Caco-2 (cell line): ENCODE results near the gene ATXN1. TPM values are rescaled to one million over a fixed set of nuclear protein-coding genes. Genes with fewer than 3 reads are reported as not detected.

Experiments used
- BruUV-seq: library from RNA; stranded (reverse); fragments of 400-500 nt; replicated peaks from 2 replicates; lab custom pipeline; 2021; lab: Mats Ljungman, UMichigan
- CTCF ChIA-PET: fragments of 300-600 bp; sonication (Branson Sonifier 250); formaldehyde crosslinking; loops from one replicate; lab custom pipeline; 2022; ENCODE audit warnings: antibody characterized with exemption; lab: Charles Lee
- POLR2A ChIA-PET: fragments of 300-600 bp; sonication (Branson Sonifier 250); formaldehyde crosslinking; loops from one replicate; lab custom pipeline; 2022; ENCODE audit warnings: antibody characterized with exemption; lab: Charles Lee
- DNase-seq, 2 experiments: peaks; one replicate each; pipeline versions ENCODE4 v3.0.0 to v3.0.0-alpha.2; 2020 to 2022
- H3K27me3 ChIP-seq: replicated peaks from 2 replicates; pipeline ENCODE4 v1.6.0; 2011; ENCODE audit warnings: low read length; ENCODE audit not compliant: control insufficient read depth, insufficient read depth
- H3K36me3 ChIP-seq: 2 replicates; pipeline ENCODE4 v1.5.1; 2011; ENCODE audit warnings: low read length; ENCODE audit not compliant: control insufficient read depth, insufficient read depth
- H3K4me1 ChIP-seq: fragments of 250-450 bp; sonication (Bioruptor Pico); 2 replicates; pipeline ENCODE4 v1.5.1; 2020; ENCODE audit warnings: mild to moderate bottlenecking
- H3K4me3 ChIP-seq: 2 replicates; pipeline ENCODE4 v1.5.1; 2011; ENCODE audit warnings: low read depth, mild to moderate bottlenecking, control low read depth, low read length
- H3K9me3 ChIP-seq: fragments of 250-450 bp; sonication (Bioruptor Pico); 2 replicates; pipeline ENCODE4 v1.5.1; 2020; ENCODE audit warnings: mild to moderate bottlenecking, moderate library complexity
- H3K27ac Mint-ChIP-seq: one replicate; pipeline ENCODE4 v1.8.0; 2022; ENCODE audit warnings: mixed read lengths; ENCODE audit not compliant: unreplicated experiment
- H3K27me3 Mint-ChIP-seq: one replicate; pipeline ENCODE4 v1.8.0; 2022; ENCODE audit warnings: mixed read lengths; ENCODE audit not compliant: insufficient read depth, unreplicated experiment
- H3K36me3 Mint-ChIP-seq: one replicate; pipeline ENCODE4 v1.8.0; 2022; ENCODE audit warnings: mild to moderate bottlenecking, mixed read lengths; ENCODE audit not compliant: insufficient read depth, unreplicated experiment
- H3K4me1 Mint-ChIP-seq: one replicate; pipeline ENCODE4 v1.8.0; 2022; ENCODE audit warnings: low read depth, mixed read lengths; ENCODE audit not compliant: unreplicated experiment
- H3K4me3 Mint-ChIP-seq: one replicate; pipeline ENCODE4 v1.8.0; 2022; ENCODE audit warnings: mild to moderate bottlenecking, moderate library complexity, mixed read lengths; ENCODE audit not compliant: unreplicated experiment
- H3K9me3 Mint-ChIP-seq: one replicate; pipeline ENCODE4 v1.8.0; 2022; ENCODE audit warnings: mixed read lengths; ENCODE audit not compliant: unreplicated experiment
- intact Hi-C: fragments of 100-400 bp; cut with micrococcal nuclease; formaldehyde crosslinking; loops from one replicate; pipeline ENCODE4 v1.10.0; 2022; ENCODE audit not compliant: unreplicated experiment
- total RNA-seq: library from RNA; stranded (reverse); gene quantifications from 2 replicates; pipeline ENCODE4 v1.2.3, GENCODE V29; 2022
- TF ChIP-seq, protein P1 (sequence below), 2 experiments: fragments of 200-600 bp in 1 of 2; IDR thresholded peaks; 1 replicate in 1 of 2; 2 replicates in 1 of 2; pipeline versions ENCODE4 v1.5.1 to v1.8.0; 2011 to 2022; ENCODE audit warnings: antibody characterized with exemption in 1 of 2, control low read depth in 1 of 2, inconsistent platforms in 1 of 2, low read depth in 1 of 2, low read length in 1 of 2, mild to moderate bottlenecking in 1 of 2, moderate library complexity in 1 of 2; ENCODE audit not compliant: insufficient read depth in 1 of 2, severe bottlenecking in 1 of 2, unreplicated experiment in 1 of 2

The ATXN1 gene
- total RNA-seq, 1 experiment from 2014 or later: 14.2 TPM

DNA sequence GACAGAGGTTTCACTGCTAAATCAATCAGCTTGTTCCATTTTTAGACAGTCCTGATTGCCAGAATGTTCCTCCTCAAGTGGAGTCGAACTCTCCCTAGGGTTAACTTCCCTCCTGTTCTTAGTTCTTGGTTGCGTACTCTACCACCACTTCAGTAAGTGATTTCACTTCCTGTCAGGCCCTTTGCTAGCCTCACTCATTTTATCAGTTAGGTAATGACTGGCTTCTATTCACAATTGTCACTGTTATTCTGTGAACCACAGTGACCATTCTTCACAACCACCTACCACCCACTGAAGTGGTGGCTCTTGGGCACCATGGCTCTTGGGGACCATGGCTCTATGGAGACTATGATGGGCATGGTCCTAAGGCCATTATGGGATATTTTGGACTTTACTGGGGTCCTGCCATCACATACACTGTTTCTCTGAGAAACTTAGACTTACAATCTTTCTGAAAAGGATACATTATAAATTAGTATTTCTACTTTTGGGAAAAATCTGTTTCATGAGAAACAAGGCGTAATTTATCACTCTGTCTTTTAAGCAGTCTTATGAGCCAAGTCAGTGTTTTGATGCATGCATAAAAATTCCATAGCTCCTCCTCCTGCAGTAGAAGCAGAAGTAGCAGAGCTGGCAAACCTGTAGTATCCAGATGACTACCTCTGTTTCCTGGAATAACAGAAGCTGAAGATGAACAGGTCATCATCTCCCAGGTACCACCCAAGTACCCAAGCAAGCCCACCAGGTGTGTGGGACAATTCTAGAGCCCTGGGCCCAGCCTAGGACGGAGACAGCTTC lies 66.3 kb downstream of the ATXN1 start:
- no peak overlapping the region for H3K4me3 Mint-ChIP-seq
- H3K9me3 ChIP-seq: no peaks in the 10 kb centered on the region
- no peaks in the 10 kb centered on the region for H3K27me3 Mint-ChIP-seq
- H3K27ac Mint-ChIP-seq: no peak overlapping the region
- intact Hi-C loops: no loop called here
- no peaks in the 10 kb centered on the region for H3K36me3 Mint-ChIP-seq
- BruUV-seq: no TSS peak
- DNase-seq: no peak
- TF ChIP-seq, protein P1, sequence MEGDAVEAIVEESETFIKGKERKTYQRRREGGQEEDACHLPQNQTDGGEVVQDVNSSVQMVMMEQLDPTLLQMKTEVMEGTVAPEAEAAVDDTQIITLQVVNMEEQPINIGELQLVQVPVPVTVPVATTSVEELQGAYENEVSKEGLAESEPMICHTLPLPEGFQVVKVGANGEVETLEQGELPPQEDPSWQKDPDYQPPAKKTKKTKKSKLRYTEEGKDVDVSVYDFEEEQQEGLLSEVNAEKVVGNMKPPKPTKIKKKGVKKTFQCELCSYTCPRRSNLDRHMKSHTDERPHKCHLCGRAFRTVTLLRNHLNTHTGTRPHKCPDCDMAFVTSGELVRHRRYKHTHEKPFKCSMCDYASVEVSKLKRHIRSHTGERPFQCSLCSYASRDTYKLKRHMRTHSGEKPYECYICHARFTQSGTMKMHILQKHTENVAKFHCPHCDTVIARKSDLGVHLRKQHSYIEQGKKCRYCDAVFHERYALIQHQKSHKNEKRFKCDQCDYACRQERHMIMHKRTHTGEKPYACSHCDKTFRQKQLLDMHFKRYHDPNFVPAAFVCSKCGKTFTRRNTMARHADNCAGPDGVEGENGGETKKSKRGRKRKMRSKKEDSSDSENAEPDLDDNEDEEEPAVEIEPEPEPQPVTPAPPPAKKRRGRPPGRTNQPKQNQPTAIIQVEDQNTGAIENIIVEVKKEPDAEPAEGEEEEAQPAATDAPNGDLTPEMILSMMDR (IDR thresholded peaks at IDR 0.05; ENCODE audit: insufficient read depth in 1 of 2, low read depth in 1 of 2, low read length in 1 of 2, severe bottlenecking in 1 of 2, unreplicated experiment in 1 of 2): no peak
- H3K27me3 ChIP-seq: no peaks in the 10 kb centered on the region
- ChIA-PET CTCF (no interaction called here), POLR2A (interaction anchor here (0.5 kb wide), 1 partner anchor 64 kb away, joined by 7 read pairs; no protein-coding TSS in a partner anchor)
- H3K4me1 Mint-ChIP-seq: peaks cover 30% of the 10 kb centered on the region
- no peaks in the 10 kb centered on the region for H3K36me3 ChIP-seq
- no peak overlapping the region for H3K4me3 ChIP-seq
- no peaks in the 10 kb centered on the region for H3K9me3 Mint-ChIP-seq
- peaks cover 22% of the 10 kb centered on the region for H3K4me1 ChIP-seq

DNA sequence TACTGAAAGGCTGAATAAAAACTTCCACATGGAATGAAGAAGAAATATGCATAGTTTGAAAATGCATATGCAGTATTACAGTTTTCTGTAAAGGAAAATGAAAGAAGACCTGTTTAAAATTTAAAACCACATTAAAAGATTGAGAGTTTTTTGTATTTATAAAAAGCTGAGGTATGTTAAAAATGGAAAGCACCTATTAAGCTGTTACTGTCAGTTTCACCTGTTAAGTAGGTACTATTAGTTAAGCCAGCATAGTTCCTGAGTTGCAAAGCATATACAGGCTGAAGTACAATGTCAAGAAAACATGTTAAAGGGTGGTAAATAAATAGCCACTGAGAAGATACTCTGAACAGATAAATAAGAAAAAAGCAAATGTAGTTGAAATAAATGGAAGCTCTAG lies 69.9 kb downstream of the ATXN1 start:
- no peaks in the 10 kb centered on the region for H3K9me3 ChIP-seq
- H3K4me1 Mint-ChIP-seq: peaks cover 24% of the 10 kb centered on the region
- H3K27me3 ChIP-seq: no peaks in the 10 kb centered on the region
- no peaks in the 10 kb centered on the region for H3K9me3 Mint-ChIP-seq
- BruUV-seq: no TSS peak
- H3K27ac Mint-ChIP-seq: peak overlapping the region; percentile 83
- TF ChIP-seq, protein P1 (IDR thresholded peaks at IDR 0.05; ENCODE audit: insufficient read depth in 1 of 2, low read depth in 1 of 2, low read length in 1 of 2, severe bottlenecking in 1 of 2, unreplicated experiment in 1 of 2): no peak
- no peaks in the 10 kb centered on the region for H3K36me3 Mint-ChIP-seq
- H3K27me3 Mint-ChIP-seq: no peaks in the 10 kb centered on the region
- ChIA-PET POLR2A (interaction anchor here (0.7 kb wide), 1 partner anchor 71 kb away, joined by 5 read pairs; no protein-coding TSS in a partner anchor), CTCF (interaction anchor here (1.8 kb wide), 1 partner anchor 70 kb away, joined by 7 read pairs; the partner anchor contains the start of gene ATXN1)
- intact Hi-C loops: no loop called here
- H3K36me3 ChIP-seq: no peaks in the 10 kb centered on the region
- DNase-seq: no peak
- peak overlapping the region; percentile 44 for H3K4me3 Mint-ChIP-seq
- H3K4me1 ChIP-seq: peaks cover 26% of the 10 kb centered on the region
- H3K4me3 ChIP-seq: no peak overlapping the region

DNA sequence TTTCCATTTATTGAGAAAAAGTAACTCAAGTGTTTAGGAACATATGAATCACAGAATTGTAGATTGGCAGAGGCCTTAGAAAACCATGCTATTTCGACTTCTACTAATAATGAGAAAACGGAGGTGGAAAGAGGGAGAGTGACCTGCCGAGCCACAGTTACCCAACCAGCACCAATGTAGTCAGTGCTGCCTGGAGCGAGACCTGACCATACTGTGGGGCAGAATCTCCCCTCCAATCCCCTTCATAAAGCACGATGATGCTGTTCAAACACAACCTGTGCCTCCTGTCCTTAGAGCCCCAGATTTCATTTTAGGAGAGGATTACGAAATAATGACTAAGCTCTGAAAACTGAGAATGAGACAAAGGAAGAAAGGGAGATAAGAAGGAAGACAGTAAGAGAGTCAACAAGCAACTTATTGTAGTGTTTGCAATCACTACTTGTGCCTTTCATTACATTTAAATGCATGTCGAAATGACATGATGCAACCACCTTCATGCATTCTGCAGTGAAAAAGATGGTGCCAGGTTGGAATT lies 70.6 kb downstream of the ATXN1 start:
- peaks cover 24% of the 10 kb centered on the region for H3K4me1 Mint-ChIP-seq
- ChIA-PET CTCF (interaction anchor here (1.8 kb wide), 1 partner anchor 71 kb away, joined by 7 read pairs; the partner anchor contains the start of gene ATXN1), POLR2A (interaction anchor here (0.7 kb wide), 1 partner anchor 71 kb away, joined by 5 read pairs; no protein-coding TSS in a partner anchor)
- no peaks in the 10 kb centered on the region for H3K36me3 Mint-ChIP-seq
- peak overlapping the region; percentile 44 for H3K4me3 Mint-ChIP-seq
- Histone ChIP-seq H3K4me3 (no peak overlapping the region), H3K4me1 (peaks cover 26% of the 10 kb centered on the region), H3K36me3 (no peaks in the 10 kb centered on the region), H3K27me3 (no peaks in the 10 kb centered on the region), H3K9me3 (no peaks in the 10 kb centered on the region)
- H3K27ac Mint-ChIP-seq: peak overlapping the region; percentile 83
- H3K9me3 Mint-ChIP-seq: no peaks in the 10 kb centered on the region
- intact Hi-C loops: loop anchor here (1.0 kb wide), 1 partner anchor 65 kb away; no protein-coding TSS in a partner anchor
- TF ChIP-seq, protein P1 (IDR thresholded peaks at IDR 0.05; ENCODE audit: insufficient read depth in 1 of 2, low read depth in 1 of 2, low read length in 1 of 2, severe bottlenecking in 1 of 2, unreplicated experiment in 1 of 2): no peak
- no TSS peak for BruUV-seq
- H3K27me3 Mint-ChIP-seq: no peaks in the 10 kb centered on the region
- peak in 1 of 2 experiments; percentile 59 for DNase-seq
